GM12878 (cell line): ENCODE measurements around the gene SH3BP1. TPM values are rescaled to one million over a fixed set of nuclear protein-coding genes. Genes with fewer than 3 reads are reported as not detected.

ENCODE experiments used
- BMI1 ChIP-seq: fragments of 450-650 bp; IDR thresholded peaks from 2 replicates; pipeline ENCODE4 v1.6.1; 2016; ENCODE audit warnings: mild to moderate bottlenecking, moderate library complexity, borderline replicate concordance
- CHD2 ChIP-seq: IDR thresholded peaks from 2 replicates; pipeline ENCODE4 v1.6.1; 2011; ENCODE audit warnings: low read depth, low read length, improper control_type of control experiment, borderline replicate concordance
- KAT2A ChIP-seq: conservative IDR thresholded peaks from 2 replicates; pipeline ENCODE4 v1.6.1; 2011; ENCODE audit warnings: low read depth, low read length; ENCODE audit not compliant: control insufficient read depth
- KLF5 ChIP-seq: fragments of 450-650 bp; IDR thresholded peaks from 2 replicates; pipeline ENCODE4 v1.6.1; 2014; ENCODE audit warnings: mild to moderate bottlenecking; ENCODE audit not compliant: partially characterized antibody
- MTA2 ChIP-seq: fragments of 450-650 bp; IDR thresholded peaks from 2 replicates; pipeline ENCODE4 v1.6.1; 2016; ENCODE audit warnings: low read depth, mild to moderate bottlenecking, moderate library complexity
- NFYB ChIP-seq: IDR thresholded peaks from 2 replicates; pipeline ENCODE4 v1.6.1; 2011; ENCODE audit warnings: low read depth, mild to moderate bottlenecking, low read length, improper control_type of control experiment, moderate library complexity; ENCODE audit not compliant: insufficient read depth
- POU2F2 ChIP-seq: IDR thresholded peaks from 3 replicates; pipeline ENCODE4 v1.6.1; 2011; ENCODE audit warnings: low read depth, mild to moderate bottlenecking, low read length, borderline replicate concordance
- SUZ12 ChIP-seq: fragments of 200-600 bp; sonication (generic); IDR thresholded peaks from one replicate; pipeline ENCODE4 v1.6.1; 2018; ENCODE audit warnings: antibody characterized with exemption, mild to moderate bottlenecking; ENCODE audit not compliant: unreplicated experiment
- polyA plus RNA-seq, 11 experiments: library from polyadenylated mRNA; depleted of rRNA in 4 of 11; unstranded in 6 of 11; stranded (reverse) in 5 of 11; fragments of >200 nt; fragmentation: Nextera tagmentation in 4 of 11; fragmentation: Illumina TruSeq in 1 of 11; extraction: Ambion mirVana in 4 of 11; extraction: Trizol in 1 of 11; gene quantifications; 1 replicate in 1 of 11; 2 replicates in 10 of 11; pipeline versions ENCODE4 v1.2.1 to v1.2.3, GENCODE V29; 2011 to 2016; ENCODE audit warnings: inconsistent platforms in 2 of 11, missing spikeins in 2 of 11, low read depth in 1 of 11
- total RNA-seq, 4 experiments: library from RNA; depleted of rRNA in 3 of 4; stranded (reverse); fragments of >200 nt in 3 of 4; fragmentation: Illumina TruSeq in 1 of 4; extraction: Trizol in 1 of 4; gene quantifications; 2 replicates each; pipeline versions ENCODE4 v1.2.1 to v1.2.3, GENCODE V29; 2013 to 2021
- TF ChIP-seq, protein P1 (sequence below): fragments of 450-650 bp; IDR thresholded peaks from 2 replicates; pipeline ENCODE4 v1.6.1; 2017; ENCODE audit warnings: mild to moderate bottlenecking
- TF ChIP-seq, protein P2 (sequence below): fragments of 450-650 bp; IDR thresholded peaks from 2 replicates; pipeline ENCODE4 v1.6.1; 2016; ENCODE audit warnings: mild to moderate bottlenecking, moderate library complexity, borderline replicate concordance
- TF ChIP-seq, protein P3 (sequence below): fragments of 450-650 bp; formaldehyde crosslinking; IDR thresholded peaks from 2 replicates; pipeline ENCODE4 v1.4.0; 2022; ENCODE audit warnings: mild to moderate bottlenecking, moderate library complexity
- TF ChIP-seq, protein P4 (sequence below): fragments of 450-650 bp; IDR thresholded peaks from 2 replicates; pipeline ENCODE4 v1.6.1; 2017; ENCODE audit warnings: low read depth, mild to moderate bottlenecking, moderate library complexity

The SH3BP1 gene
- total and polyA plus RNA-seq, 10 of the 15 experiments (the other 5 are each of a cell fraction or from before 2014, with no cell fraction given) = 0.29 to 70.5 (median 22.5) TPM

DNA sequence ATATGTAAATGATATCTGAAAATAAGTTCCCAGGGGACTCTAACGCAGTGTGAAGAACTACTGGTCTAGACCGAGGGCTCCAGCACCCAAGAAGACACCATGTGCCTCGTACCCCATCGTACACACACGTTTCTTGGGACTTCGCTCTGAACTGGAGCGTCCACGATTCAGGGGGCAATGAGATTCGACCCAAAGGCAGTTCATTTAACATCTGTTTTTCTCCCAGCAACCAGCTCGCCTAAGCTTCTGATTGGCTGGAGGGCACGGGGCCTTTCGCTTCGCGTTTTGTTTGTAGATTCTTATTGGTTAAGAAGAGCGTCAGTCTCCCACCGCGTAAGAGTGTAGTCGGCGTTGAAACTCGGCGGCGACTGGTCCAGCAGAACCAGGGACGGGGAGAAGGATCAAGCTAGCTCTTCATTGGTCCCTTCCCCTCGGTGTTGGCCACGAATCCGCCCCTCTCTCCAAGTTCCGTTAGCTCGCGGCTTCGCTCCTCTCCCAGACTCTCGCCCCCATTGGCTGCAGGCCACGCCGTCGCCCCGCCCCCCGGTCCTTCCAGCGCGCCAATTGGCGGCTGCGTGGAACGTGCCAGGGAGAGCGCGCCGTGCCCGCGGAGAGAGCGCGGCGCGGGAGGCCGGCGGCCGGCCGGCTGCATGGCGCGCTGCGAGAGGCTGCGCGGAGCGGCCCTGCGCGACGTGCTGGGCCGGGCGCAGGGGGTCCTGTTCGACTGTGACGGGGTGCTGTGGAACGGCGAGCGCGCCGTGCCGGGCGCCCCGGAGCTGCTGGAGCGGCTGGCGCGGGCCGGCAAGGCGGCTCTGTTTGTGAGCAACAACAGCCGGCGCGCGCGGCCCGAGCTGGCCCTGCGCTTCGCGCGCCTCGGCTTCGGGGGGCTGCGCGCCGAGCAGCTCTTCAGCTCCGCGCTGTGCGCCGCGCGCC is 18.9 kb downstream of the SH3BP1 start, which contains the start of gene PDXP (continued):
- TF ChIP-seq, protein P1, sequence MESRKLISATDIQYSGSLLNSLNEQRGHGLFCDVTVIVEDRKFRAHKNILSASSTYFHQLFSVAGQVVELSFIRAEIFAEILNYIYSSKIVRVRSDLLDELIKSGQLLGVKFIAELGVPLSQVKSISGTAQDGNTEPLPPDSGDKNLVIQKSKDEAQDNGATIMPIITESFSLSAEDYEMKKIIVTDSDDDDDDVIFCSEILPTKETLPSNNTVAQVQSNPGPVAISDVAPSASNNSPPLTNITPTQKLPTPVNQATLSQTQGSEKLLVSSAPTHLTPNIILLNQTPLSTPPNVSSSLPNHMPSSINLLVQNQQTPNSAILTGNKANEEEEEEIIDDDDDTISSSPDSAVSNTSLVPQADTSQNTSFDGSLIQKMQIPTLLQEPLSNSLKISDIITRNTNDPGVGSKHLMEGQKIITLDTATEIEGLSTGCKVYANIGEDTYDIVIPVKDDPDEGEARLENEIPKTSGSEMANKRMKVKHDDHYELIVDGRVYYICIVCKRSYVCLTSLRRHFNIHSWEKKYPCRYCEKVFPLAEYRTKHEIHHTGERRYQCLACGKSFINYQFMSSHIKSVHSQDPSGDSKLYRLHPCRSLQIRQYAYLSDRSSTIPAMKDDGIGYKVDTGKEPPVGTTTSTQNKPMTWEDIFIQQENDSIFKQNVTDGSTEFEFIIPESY = no peak
- TF ChIP-seq, protein P2, sequence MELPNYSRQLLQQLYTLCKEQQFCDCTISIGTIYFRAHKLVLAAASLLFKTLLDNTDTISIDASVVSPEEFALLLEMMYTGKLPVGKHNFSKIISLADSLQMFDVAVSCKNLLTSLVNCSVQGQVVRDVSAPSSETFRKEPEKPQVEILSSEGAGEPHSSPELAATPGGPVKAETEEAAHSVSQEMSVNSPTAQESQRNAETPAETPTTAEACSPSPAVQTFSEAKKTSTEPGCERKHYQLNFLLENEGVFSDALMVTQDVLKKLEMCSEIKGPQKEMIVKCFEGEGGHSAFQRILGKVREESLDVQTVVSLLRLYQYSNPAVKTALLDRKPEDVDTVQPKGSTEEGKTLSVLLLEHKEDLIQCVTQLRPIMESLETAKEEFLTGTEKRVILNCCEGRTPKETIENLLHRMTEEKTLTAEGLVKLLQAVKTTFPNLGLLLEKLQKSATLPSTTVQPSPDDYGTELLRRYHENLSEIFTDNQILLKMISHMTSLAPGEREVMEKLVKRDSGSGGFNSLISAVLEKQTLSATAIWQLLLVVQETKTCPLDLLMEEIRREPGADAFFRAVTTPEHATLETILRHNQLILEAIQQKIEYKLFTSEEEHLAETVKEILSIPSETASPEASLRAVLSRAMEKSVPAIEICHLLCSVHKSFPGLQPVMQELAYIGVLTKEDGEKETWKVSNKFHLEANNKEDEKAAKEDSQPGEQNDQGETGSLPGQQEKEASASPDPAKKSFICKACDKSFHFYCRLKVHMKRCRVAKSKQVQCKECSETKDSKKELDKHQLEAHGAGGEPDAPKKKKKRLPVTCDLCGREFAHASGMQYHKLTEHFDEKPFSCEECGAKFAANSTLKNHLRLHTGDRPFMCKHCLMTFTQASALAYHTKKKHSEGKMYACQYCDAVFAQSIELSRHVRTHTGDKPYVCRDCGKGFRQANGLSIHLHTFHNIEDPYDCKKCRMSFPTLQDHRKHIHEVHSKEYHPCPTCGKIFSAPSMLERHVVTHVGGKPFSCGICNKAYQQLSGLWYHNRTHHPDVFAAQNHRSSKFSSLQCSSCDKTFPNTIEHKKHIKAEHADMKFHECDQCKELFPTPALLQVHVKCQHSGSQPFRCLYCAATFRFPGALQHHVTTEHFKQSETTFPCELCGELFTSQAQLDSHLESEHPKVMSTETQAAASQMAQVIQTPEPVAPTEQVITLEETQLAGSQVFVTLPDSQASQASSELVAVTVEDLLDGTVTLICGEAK = no peak; the same call in 1 of the 2 replicates
- TF ChIP-seq SUZ12 (no peak), CHD2 (peak; percentile 89; the same call in 1 of the 2 replicates), NFYB (peak; percentile 96), BMI1 (no peak), KAT2A (no peak), MTA2 (no peak), KLF5 (peak; percentile 55), POU2F2 (peak; percentile 88; the same call in 2 of the 3 replicates)
- TF ChIP-seq, protein P3, sequence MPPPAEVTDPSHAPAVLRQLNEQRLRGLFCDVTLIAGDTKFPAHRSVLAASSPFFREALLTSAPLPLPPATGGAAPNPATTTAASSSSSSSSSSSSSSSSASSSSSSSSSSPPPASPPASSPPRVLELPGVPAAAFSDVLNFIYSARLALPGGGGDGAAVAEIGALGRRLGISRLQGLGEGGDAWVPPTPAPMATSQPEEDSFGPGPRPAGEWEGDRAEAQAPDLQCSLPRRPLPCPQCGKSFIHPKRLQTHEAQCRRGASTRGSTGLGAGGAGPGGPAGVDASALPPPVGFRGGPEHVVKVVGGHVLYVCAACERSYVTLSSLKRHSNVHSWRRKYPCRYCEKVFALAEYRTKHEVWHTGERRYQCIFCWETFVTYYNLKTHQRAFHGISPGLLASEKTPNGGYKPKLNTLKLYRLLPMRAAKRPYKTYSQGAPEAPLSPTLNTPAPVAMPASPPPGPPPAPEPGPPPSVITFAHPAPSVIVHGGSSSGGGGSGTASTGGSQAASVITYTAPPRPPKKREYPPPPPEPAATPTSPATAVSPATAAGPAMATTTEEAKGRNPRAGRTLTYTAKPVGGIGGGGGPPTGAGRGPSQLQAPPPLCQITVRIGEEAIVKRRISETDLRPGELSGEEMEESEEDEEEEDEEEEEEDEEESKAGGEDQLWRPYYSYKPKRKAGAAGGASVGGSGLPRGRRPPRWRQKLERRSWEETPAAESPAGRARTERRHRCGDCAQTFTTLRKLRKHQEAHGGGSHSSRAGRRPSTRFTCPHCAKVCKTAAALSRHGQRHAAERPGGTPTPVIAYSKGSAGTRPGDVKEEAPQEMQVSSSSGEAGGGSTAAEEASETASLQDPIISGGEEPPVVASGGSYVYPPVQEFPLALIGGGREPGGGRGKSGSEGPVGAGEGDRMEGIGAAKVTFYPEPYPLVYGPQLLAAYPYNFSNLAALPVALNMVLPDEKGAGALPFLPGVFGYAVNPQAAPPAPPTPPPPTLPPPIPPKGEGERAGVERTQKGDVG (CRISPR knock-in tag) = no peak
- TF ChIP-seq, protein P4, sequence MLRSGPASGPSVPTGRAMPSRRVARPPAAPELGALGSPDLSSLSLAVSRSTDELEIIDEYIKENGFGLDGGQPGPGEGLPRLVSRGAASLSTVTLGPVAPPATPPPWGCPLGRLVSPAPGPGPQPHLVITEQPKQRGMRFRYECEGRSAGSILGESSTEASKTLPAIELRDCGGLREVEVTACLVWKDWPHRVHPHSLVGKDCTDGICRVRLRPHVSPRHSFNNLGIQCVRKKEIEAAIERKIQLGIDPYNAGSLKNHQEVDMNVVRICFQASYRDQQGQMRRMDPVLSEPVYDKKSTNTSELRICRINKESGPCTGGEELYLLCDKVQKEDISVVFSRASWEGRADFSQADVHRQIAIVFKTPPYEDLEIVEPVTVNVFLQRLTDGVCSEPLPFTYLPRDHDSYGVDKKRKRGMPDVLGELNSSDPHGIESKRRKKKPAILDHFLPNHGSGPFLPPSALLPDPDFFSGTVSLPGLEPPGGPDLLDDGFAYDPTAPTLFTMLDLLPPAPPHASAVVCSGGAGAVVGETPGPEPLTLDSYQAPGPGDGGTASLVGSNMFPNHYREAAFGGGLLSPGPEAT = peak; percentile 24; the same call in 1 of the 2 replicates
